HEK293 (cell line): ENCODE results near the gene GPR141.

Source experiments
- CTCF ChIA-PET: fragments of 350-600 bp; formaldehyde crosslinking; extraction: SDS; loops from one replicate; lab custom pipeline; 2021; ENCODE audit warnings: antibody characterized with exemption; lab: Yijun Ruan, JAX
- POLR2A ChIA-PET: fragments of 300-600 bp; formaldehyde crosslinking; extraction: SDS; loops from one replicate; lab custom pipeline; 2020; ENCODE audit warnings: antibody characterized with exemption, inconsistent platforms; lab: Yijun Ruan, JAX
- H3K27ac ChIP-seq: fragments of 200-500 bp; sonication (Bioruptor generic); 2 replicates; pipeline ENCODE4 v1.5.1; 2014; ENCODE audit warnings: low read depth, low read length, control low read depth, inconsistent platforms; ENCODE audit errors: extremely low read depth
- H3K36me3 ChIP-seq, 2 experiments: fragments of 200-500 bp in 1 of 2; sonication (Bioruptor generic) in 1 of 2; 1 replicate in 1 of 2; 2 replicates in 1 of 2; pipeline ENCODE4 v1.5.1; 2014 to 2017; ENCODE audit warnings: inconsistent platforms in 2 of 2, low read length in 2 of 2; ENCODE audit not compliant: control insufficient read depth in 2 of 2, insufficient read depth in 1 of 2
- H3K4me1 ChIP-seq: fragments of 200-500 bp; sonication (Bioruptor generic); 2 replicates; pipeline ENCODE4 v1.5.1; 2014; ENCODE audit warnings: mild to moderate bottlenecking, low read length, inconsistent platforms; ENCODE audit not compliant: control insufficient read depth, insufficient read depth
- H3K4me3 ChIP-seq: 2 replicates; pipeline ENCODE4 v1.5.1; 2011; ENCODE audit warnings: low read depth, mild to moderate bottlenecking, control low read depth, low read length, moderate library complexity
- H3K9me3 ChIP-seq: fragments of 200-500 bp; sonication (Bioruptor generic); 2 replicates; pipeline ENCODE4 v1.5.1; 2014; ENCODE audit warnings: low read depth, low read length, inconsistent platforms; ENCODE audit not compliant: control insufficient read depth, insufficient read depth
- FEZF1 ChIP-seq: fragments of 450-650 bp; formaldehyde crosslinking; IDR thresholded peaks from 2 replicates; pipeline ENCODE4 v1.5.1; 2016; ENCODE audit warnings: missing biosample characterization, missing genetic modification characterization
- SETDB1 ChIP-seq: IDR thresholded peaks from one replicate; pipeline ENCODE4 v1.6.1; 2017; ENCODE audit warnings: mild to moderate bottlenecking, low read length, moderate library complexity, mixed read lengths; ENCODE audit not compliant: insufficient read length
- TCF7L2 ChIP-seq: IDR thresholded peaks from 2 replicates; pipeline ENCODE4 v1.6.1; 2011; ENCODE audit warnings: low read depth, mild to moderate bottlenecking, inconsistent platforms, low read length, moderate library complexity, borderline replicate concordance
- ZBTB17 ChIP-seq: fragments of 450-650 bp; formaldehyde crosslinking; IDR thresholded peaks from 2 replicates; pipeline ENCODE4 v1.5.1; 2016; ENCODE audit warnings: missing biosample characterization, missing genetic modification characterization
- ZNF133 ChIP-seq: fragments of 450-650 bp; formaldehyde crosslinking; IDR thresholded peaks from 2 replicates; pipeline ENCODE4 v1.5.1; 2016; ENCODE audit warnings: missing biosample characterization, missing genetic modification characterization
- ZNF157 ChIP-seq: fragments of 450-650 bp; formaldehyde crosslinking; IDR thresholded peaks from 2 replicates; pipeline ENCODE4 v1.5.1; 2016; ENCODE audit warnings: missing biosample characterization, missing genetic modification characterization
- ZNF26 ChIP-seq: fragments of 450-650 bp; formaldehyde crosslinking; IDR thresholded peaks from 2 replicates; pipeline ENCODE4 v1.5.1; 2016; ENCODE audit warnings: missing biosample characterization, missing genetic modification characterization
- ZNF266 ChIP-seq: fragments of 450-650 bp; formaldehyde crosslinking; IDR thresholded peaks from 2 replicates; pipeline ENCODE4 v1.5.1; 2016; ENCODE audit warnings: missing biosample characterization, missing genetic modification characterization, low read depth
- ZNF335 ChIP-seq: fragments of 450-650 bp; formaldehyde crosslinking; conservative IDR thresholded peaks from 2 replicates; pipeline ENCODE4 v1.5.1; 2016; ENCODE audit warnings: missing biosample characterization, missing genetic modification characterization
- ZNF426 ChIP-seq: fragments of 450-650 bp; formaldehyde crosslinking; IDR thresholded peaks from 2 replicates; pipeline ENCODE4 v1.5.1; 2017; ENCODE audit warnings: missing biosample characterization, missing genetic modification characterization, mild to moderate bottlenecking, inconsistent platforms, moderate library complexity
- ZNF624 ChIP-seq: fragments of 450-650 bp; formaldehyde crosslinking; IDR thresholded peaks from 2 replicates; pipeline ENCODE4 v1.5.1; 2017; ENCODE audit warnings: missing biosample characterization, missing genetic modification characterization
- TF ChIP-seq, protein P1 (sequence below): fragments of 450-650 bp; formaldehyde crosslinking; IDR thresholded peaks from 2 replicates; pipeline ENCODE4 v1.5.1; 2016; ENCODE audit warnings: missing biosample characterization, missing genetic modification characterization
- TF ChIP-seq, protein P2 (sequence below): fragments of 450-650 bp; formaldehyde crosslinking; IDR thresholded peaks from 2 replicates; pipeline ENCODE4 v1.5.1; 2016; ENCODE audit warnings: missing biosample characterization, missing genetic modification characterization
- TF ChIP-seq, protein P3 (sequence below): fragments of 450-650 bp; formaldehyde crosslinking; IDR thresholded peaks from 2 replicates; pipeline ENCODE4 v1.5.1; 2016; ENCODE audit warnings: missing biosample characterization, missing genetic modification characterization

GPR141 gene

GRCh38 chr7:37784015-37784414 lies 100.4 kb downstream of the GPR141 start:
- H3K9me3 ChIP-seq: no peaks in the 10 kb centered on the region
- CTCF ChIA-PET: interaction anchor here (0.7 kb wide), 2 partner anchors 48 to 224 kb away, joined by 3 read pairs; no protein-coding TSS in a partner anchor
- no peak overlapping the region for H3K27ac ChIP-seq
- no peak for TF ChIP-seq ZNF133 (tag by site-specific recombination)
- no peak for TF ChIP-seq ZNF26 (tag by site-specific recombination)
- TF ChIP-seq ZBTB17 (tag by site-specific recombination): no peak
- TF ChIP-seq FEZF1: no peak
- no peak for TF ChIP-seq SETDB1
- no peak for TF ChIP-seq ZNF426 (tag by site-specific recombination)
- TF ChIP-seq TCF7L2: no peak
- TF ChIP-seq, protein P1, sequence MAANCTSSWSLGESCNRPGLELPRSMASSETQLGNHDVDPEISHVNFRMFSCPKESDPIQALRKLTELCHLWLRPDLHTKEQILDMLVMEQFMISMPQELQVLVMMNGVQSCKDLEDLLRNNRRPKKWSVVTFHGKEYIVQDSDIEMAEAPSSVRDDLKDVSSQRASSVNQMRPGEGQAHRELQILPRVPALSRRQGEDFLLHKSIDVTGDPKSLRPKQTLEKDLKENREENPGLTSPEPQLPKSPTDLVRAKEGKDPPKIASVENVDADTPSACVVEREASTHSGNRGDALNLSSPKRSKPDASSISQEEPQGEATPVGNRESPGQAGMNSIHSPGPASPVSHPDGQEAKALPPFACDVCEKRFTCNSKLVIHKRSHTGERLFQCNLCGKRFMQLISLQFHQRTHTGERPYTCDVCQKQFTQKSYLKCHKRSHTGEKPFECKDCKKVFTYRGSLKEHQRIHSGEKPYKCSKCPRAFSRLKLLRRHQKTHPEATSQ (tag by site-specific recombination): no peak
- TF ChIP-seq ZNF266 (tag by site-specific recombination): no peak
- TF ChIP-seq, protein P2, sequence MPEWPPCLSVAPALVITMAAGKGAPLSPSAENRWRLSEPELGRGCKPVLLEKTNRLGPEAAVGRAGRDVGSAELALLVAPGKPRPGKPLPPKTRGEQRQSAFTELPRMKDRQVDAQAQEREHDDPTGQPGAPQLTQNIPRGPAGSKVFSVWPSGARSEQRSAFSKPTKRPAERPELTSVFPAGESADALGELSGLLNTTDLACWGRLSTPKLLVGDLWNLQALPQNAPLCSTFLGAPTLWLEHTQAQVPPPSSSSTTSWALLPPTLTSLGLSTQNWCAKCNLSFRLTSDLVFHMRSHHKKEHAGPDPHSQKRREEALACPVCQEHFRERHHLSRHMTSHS (tag by site-specific recombination): no peak
- no peak overlapping the region for H3K4me3 ChIP-seq
- POLR2A ChIA-PET: no interaction called here
- no peaks in the 10 kb centered on the region for H3K4me1 ChIP-seq
- H3K36me3 ChIP-seq: no peaks in the 10 kb centered on the region

GRCh38 chr7:37786741-37787569 lies 103.4 kb downstream of the GPR141 start:
- no peak for TF ChIP-seq ZNF157 (tag by site-specific recombination)
- no peak for TF ChIP-seq ZNF335 (tag by site-specific recombination)
- no peak for TF ChIP-seq ZNF624 (tag by site-specific recombination)
- TF ChIP-seq, protein P3, sequence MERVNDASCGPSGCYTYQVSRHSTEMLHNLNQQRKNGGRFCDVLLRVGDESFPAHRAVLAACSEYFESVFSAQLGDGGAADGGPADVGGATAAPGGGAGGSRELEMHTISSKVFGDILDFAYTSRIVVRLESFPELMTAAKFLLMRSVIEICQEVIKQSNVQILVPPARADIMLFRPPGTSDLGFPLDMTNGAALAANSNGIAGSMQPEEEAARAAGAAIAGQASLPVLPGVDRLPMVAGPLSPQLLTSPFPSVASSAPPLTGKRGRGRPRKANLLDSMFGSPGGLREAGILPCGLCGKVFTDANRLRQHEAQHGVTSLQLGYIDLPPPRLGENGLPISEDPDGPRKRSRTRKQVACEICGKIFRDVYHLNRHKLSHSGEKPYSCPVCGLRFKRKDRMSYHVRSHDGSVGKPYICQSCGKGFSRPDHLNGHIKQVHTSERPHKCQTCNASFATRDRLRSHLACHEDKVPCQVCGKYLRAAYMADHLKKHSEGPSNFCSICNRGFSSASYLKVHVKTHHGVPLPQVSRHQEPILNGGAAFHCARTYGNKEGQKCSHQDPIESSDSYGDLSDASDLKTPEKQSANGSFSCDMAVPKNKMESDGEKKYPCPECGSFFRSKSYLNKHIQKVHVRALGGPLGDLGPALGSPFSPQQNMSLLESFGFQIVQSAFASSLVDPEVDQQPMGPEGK (tag by site-specific recombination): no peak
- ChIA-PET CTCF (no interaction called here), POLR2A (no interaction called here)
- Histone ChIP-seq H3K9me3 (no peaks in the 10 kb centered on the region), H3K27ac (no peak overlapping the region), H3K4me1 (no peaks in the 10 kb centered on the region), H3K36me3 (no peaks in the 10 kb centered on the region), H3K4me3 (no peak overlapping the region)
